PC-3 (cell line): Measurements from ENCODE around the gene RBMS3. TPM values are rescaled to one million over a fixed set of nuclear protein-coding genes. Genes with fewer than 3 reads are reported as not detected.
A peak's percentile ranks its signal among the peaks of the same experiment; 100 is the strongest.

ENCODE experiments used
- ATAC-seq: fragments of 200-7000 bp; cut with Tn5 transposase; 2 replicates; pipeline ENCODE4 v1.9.1; 2020; ENCODE audit warnings: mild to moderate bottlenecking, moderate library complexity
- BruUV-seq: library from RNA; stranded (reverse); fragments of 400-500 nt; replicated peaks from 2 replicates; lab custom pipeline; 2021; lab: Mats Ljungman, UMichigan
- CTCF ChIA-PET: fragments of 300-600 bp; sonication (Branson Sonifier 250); formaldehyde crosslinking; loops from one replicate; lab custom pipeline; 2022; ENCODE audit warnings: antibody characterized with exemption; lab: Charles Lee
- POLR2A ChIA-PET: fragments of 300-600 bp; sonication (Branson Sonifier 250); formaldehyde crosslinking; loops from one replicate; lab custom pipeline; 2022; ENCODE audit warnings: antibody characterized with exemption; ENCODE audit not compliant: unreplicated experiment; lab: Charles Lee
- DNase-seq: peaks from one replicate; pipeline ENCODE4 v3.0.0-alpha.2; 2015
- H2AFZ ChIP-seq: fragments of 300-600 bp; sonication (generic); 2 replicates; pipeline ENCODE4 v1.6.0; 2016; ENCODE audit warnings: antibody characterized with exemption, low read length
- H3F3A ChIP-seq: fragments of 300-600 bp; sonication (generic); one replicate; pipeline ENCODE4 v1.6.0; 2017; ENCODE audit warnings: antibody characterized with exemption, low read length, control low read depth, mild to moderate bottlenecking; ENCODE audit not compliant: unreplicated experiment
- H3K27ac ChIP-seq: fragments of 300-600 bp; sonication (generic); 2 replicates; pipeline ENCODE4 v1.5.1; 2016; ENCODE audit warnings: mild to moderate bottlenecking, low read length
- H3K27me3 ChIP-seq: fragments of 300-600 bp; sonication (generic); 2 replicates; pipeline ENCODE4 v1.6.1; 2016; ENCODE audit warnings: low read length, mixed read lengths
- H3K36me3 ChIP-seq: fragments of 300-600 bp; sonication (generic); 2 replicates; pipeline ENCODE4 v1.6.1; 2016; ENCODE audit warnings: low read depth, mixed run types, low read length, mixed read lengths
- H3K4me1 ChIP-seq: fragments of 300-600 bp; sonication (generic); 2 replicates; pipeline ENCODE4 v1.5.1; 2016; ENCODE audit warnings: low read length; ENCODE audit not compliant: insufficient read depth
- H3K4me2 ChIP-seq: fragments of 300-600 bp; sonication (generic); 2 replicates; pipeline ENCODE4 v1.6.0; 2016; ENCODE audit warnings: low read length
- H3K4me3 ChIP-seq: fragments of 300-600 bp; sonication (generic); 2 replicates; pipeline ENCODE4 v1.5.1; 2016; ENCODE audit warnings: mild to moderate bottlenecking, low read length, mixed read lengths
- H3K79me2 ChIP-seq: fragments of 300-600 bp; sonication (generic); 2 replicates; pipeline ENCODE4 v1.6.1; 2017; ENCODE audit warnings: low read length, mixed read lengths
- H3K9ac ChIP-seq: fragments of 300-600 bp; sonication (generic); 2 replicates; pipeline ENCODE4 v1.6.0; 2016; ENCODE audit warnings: mild to moderate bottlenecking, low read length
- H3K9me2 ChIP-seq: fragments of 300-600 bp; sonication (generic); replicated peaks from 2 replicates; pipeline ENCODE4 v1.6.1; 2016; ENCODE audit warnings: mixed run types, low read length, mixed read lengths
- H3K9me3 ChIP-seq: fragments of 300-600 bp; sonication (generic); 2 replicates; pipeline ENCODE4 v1.6.1; 2016; ENCODE audit warnings: low read length, mixed read lengths
- H4K20me1 ChIP-seq: fragments of 300-600 bp; sonication (generic); 2 replicates; pipeline ENCODE4 v1.6.1; 2016; ENCODE audit warnings: low read length, mixed read lengths
- CTCF ChIP-seq: fragments of 300-600 bp; sonication (generic); conservative IDR thresholded peaks from 2 replicates; pipeline ENCODE4 v1.5.1; 2017; ENCODE audit warnings: antibody characterized with exemption, low read depth, mild to moderate bottlenecking, low read length
- EZH2 ChIP-seq: fragments of 300-600 bp; sonication (generic); IDR thresholded peaks from one replicate; pipeline ENCODE4 v1.6.1; 2017; ENCODE audit warnings: antibody characterized with exemption, mild to moderate bottlenecking, low read length; ENCODE audit not compliant: unreplicated experiment
- EZH2phosphoT487 ChIP-seq: fragments of 300-600 bp; sonication (generic); IDR thresholded peaks from 2 replicates; pipeline ENCODE4 v1.6.1; 2018; ENCODE audit warnings: mild to moderate bottlenecking, antibody characterized with exemption, low read length, borderline replicate concordance
- intact Hi-C: fragments of 100-400 bp; cut with micrococcal nuclease; formaldehyde crosslinking; loops from 2 replicates; pipeline ENCODE4 v1.9.0; 2023
- total RNA-seq: library from RNA; depleted of rRNA; stranded (reverse); fragments of >200 nt; gene quantifications from 2 replicates; pipeline ENCODE4 v1.2.3, GENCODE V29; 2014

The RBMS3 gene
- total RNA-seq, 1 experiment from 2014 or later: 5.4 TPM

GRCh38 chr3:29870136-29870535, 589.3 kb downstream of the RBMS3 start:
- Histone ChIP-seq H3F3A (no peaks in the 10 kb centered on the region), H3K27ac (no peak overlapping the region), H3K27me3 (no peaks in the 10 kb centered on the region), H3K4me1 (no peaks in the 10 kb centered on the region), H3K9me2 (no peaks in the 10 kb centered on the region), H3K4me3 (no peak overlapping the region), H3K9ac (no peak overlapping the region), H3K36me3 (no peaks in the 10 kb centered on the region), H2AFZ (no peak overlapping the region), H3K4me2 (no peak overlapping the region), H3K79me2 (no peaks in the 10 kb centered on the region), H4K20me1 (no peaks in the 10 kb centered on the region), H3K9me3 (peaks cover 5% of the 10 kb centered on the region; the same call in 1 of the 2 replicates)
- BruUV-seq: no TSS peak
- ATAC-seq (no peak), DNase-seq (no peak)
- intact Hi-C loops: loop anchor here (5.0 kb wide), 1 partner anchor 42 kb away; no protein-coding TSS in a partner anchor
- CTCF ChIA-PET: no interaction called here
- TF ChIP-seq EZH2phosphoT487 (no peak), EZH2 (no peak), CTCF (no peak)
- POLR2A ChIA-PET: interaction anchor here (0.6 kb wide), 1 partner anchor 113 kb away, joined by 19 read pairs; no protein-coding TSS in a partner anchor

- H3K9me2 ChIP-seq: no peaks in the 10 kb centered on the region
- H2AFZ ChIP-seq: no peak overlapping the region
- CTCF ChIA-PET: interaction anchor here (0.6 kb wide), 1 partner anchor 309 kb away, joined by 3 read pairs; no protein-coding TSS in a partner anchor
- no peaks in the 10 kb centered on the region for H4K20me1 ChIP-seq
- DNase-seq (peak; percentile 46), ATAC-seq (peak; percentile 78)
- no peak for TF ChIP-seq EZH2phosphoT487
- no peak for TF ChIP-seq EZH2
- peak; percentile 61 for TF ChIP-seq CTCF
- no peak overlapping the region for H3K4me3 ChIP-seq
- H3K27ac ChIP-seq: no peak overlapping the region
- H3K4me1 ChIP-seq: no peaks in the 10 kb centered on the region
- H3F3A ChIP-seq: no peaks in the 10 kb centered on the region
- POLR2A ChIA-PET: no interaction called here
- no peak overlapping the region for H3K4me2 ChIP-seq
- H3K9me3 ChIP-seq: peaks cover 5% of the 10 kb centered on the region; the same call in 1 of the 2 replicates
- intact Hi-C loops: loop anchor here (1.0 to 5.0 kb wide), 4 partner anchors 41 to 242 kb away; no protein-coding TSS in a partner anchor
- no peak overlapping the region for H3K9ac ChIP-seq
- BruUV-seq: no TSS peak
- H3K27me3 ChIP-seq: no peaks in the 10 kb centered on the region
- H3K36me3 ChIP-seq: no peaks in the 10 kb centered on the region
- no peaks in the 10 kb centered on the region for H3K79me2 ChIP-seq
Observed at GRCh38 chr3:29871087-29871486, 590.2 kb downstream of the RBMS3 start.

- Histone ChIP-seq H3K9ac (no peak overlapping the region), H3K9me2 (no peaks in the 10 kb centered on the region), H3F3A (no peaks in the 10 kb centered on the region), H3K27ac (no peak overlapping the region), H3K9me3 (no peaks in the 10 kb centered on the region), H3K4me1 (no peaks in the 10 kb centered on the region), H3K4me3 (no peak overlapping the region), H3K36me3 (no peaks in the 10 kb centered on the region), H3K4me2 (no peak overlapping the region), H4K20me1 (no peaks in the 10 kb centered on the region), H3K79me2 (no peaks in the 10 kb centered on the region), H3K27me3 (no peaks in the 10 kb centered on the region), H2AFZ (no peak overlapping the region)
- ATAC-seq (no peak), DNase-seq (no peak)
- intact Hi-C loops: no loop called here
- TF ChIP-seq CTCF: 0 out of 2 replicates have a peak, but pooled peaks have one; percentile 27
- no peak for TF ChIP-seq EZH2
- BruUV-seq: no TSS peak
- ChIA-PET POLR2A (no interaction called here), CTCF (no interaction called here)
Observed at GRCh38 chr3:29880809-29881208, 599.9 kb downstream of the RBMS3 start.
